Endothelial cell of umbilical vein (primary cell): ENCODE data around the gene ZDHHC7. TPM values are rescaled to one million over a fixed set of nuclear protein-coding genes. Genes with fewer than 3 reads are reported as not detected.

Experiments
- BruUV-seq: library from RNA; stranded (reverse); fragments of 400-500 nt; replicated peaks from 2 replicates; lab custom pipeline; 2021; lab: Mats Ljungman, UMichigan
- CTCF ChIA-PET: fragments of 300-600, 350-600 bp; sonication (Branson Sonifier 250); formaldehyde crosslinking; loops from one replicate; lab custom pipeline; 2021; ENCODE audit warnings: antibody characterized with exemption, inconsistent platforms; lab: Charles Lee
- POLR2A ChIA-PET: fragments of 300-600, 350-600 bp; sonication (Branson Sonifier 250); formaldehyde crosslinking; loops from one replicate; lab custom pipeline; 2021; ENCODE audit warnings: antibody characterized with exemption, inconsistent platforms; lab: Charles Lee
- DNase-seq: peaks from one replicate; pipeline ENCODE4 v3.0.0-alpha.2; 2011; ENCODE audit warnings: low read depth, low spot score
- FAIRE-seq: peaks from 2 replicates; lab custom pipeline; 2011; peaks lifted over from hg19 to GRCh38; lab: Jason Lieb, UNC
- H2AFZ ChIP-seq: 2 replicates; pipeline ENCODE4 v1.6.0; 2012; ENCODE audit warnings: low read depth, low read length, control low read depth, inconsistent platforms
- H3K27ac ChIP-seq: 2 replicates; pipeline ENCODE4 v1.5.1; 2011; ENCODE audit warnings: low read depth, mild to moderate bottlenecking, control low read depth, low read length, moderate library complexity; ENCODE audit not compliant: insufficient read depth
- H3K27me3 ChIP-seq, 2 experiments: 2 replicates each; pipeline versions ENCODE4 v1.6.0 to v1.6.1; 2011; ENCODE audit warnings: low read length in 2 of 2, mixed read lengths in 1 of 2; ENCODE audit not compliant: control insufficient read depth in 2 of 2, insufficient read depth in 2 of 2
- H3K36me3 ChIP-seq, 2 experiments: 2 replicates in 1 of 2; 3 replicates in 1 of 2; pipeline ENCODE4 v1.5.1; 2011; ENCODE audit warnings: low read length in 2 of 2, mild to moderate bottlenecking in 1 of 2, moderate library complexity in 1 of 2; ENCODE audit not compliant: control insufficient read depth in 2 of 2, insufficient read depth in 2 of 2; ENCODE audit errors: extremely low read depth in 1 of 2
- H3K4me1 ChIP-seq: 3 replicates; pipeline ENCODE4 v1.5.1; 2011; ENCODE audit warnings: mild to moderate bottlenecking, low read length; ENCODE audit not compliant: control insufficient read depth, insufficient read depth; ENCODE audit errors: extremely low read depth
- H3K4me2 ChIP-seq: 2 replicates; pipeline ENCODE4 v1.6.1; 2011; ENCODE audit warnings: low read length, control low read depth, mixed read lengths; ENCODE audit not compliant: insufficient read depth
- H3K4me3 ChIP-seq, 3 experiments: fragments of 200-600 bp in 1 of 3; sonication (generic), shearing (Covaris generic) in 1 of 3; replicated peaks in 1 of 3; 2 replicates each; pipeline ENCODE4 v1.5.1; 2011 to 2016; ENCODE audit warnings: control low read depth in 3 of 3, low read length in 3 of 3, mild to moderate bottlenecking in 2 of 3, inconsistent platforms in 1 of 3, low read depth in 1 of 3, moderate library complexity in 1 of 3; ENCODE audit not compliant: insufficient read depth in 1 of 3
- H3K79me2 ChIP-seq: 2 replicates; pipeline ENCODE4 v1.6.0; 2012; ENCODE audit warnings: low read length, inconsistent platforms; ENCODE audit not compliant: control insufficient read depth, insufficient read depth
- H3K9ac ChIP-seq: replicated peaks from 2 replicates; pipeline ENCODE3; 2011; ENCODE audit warnings: low read length, control low read depth; ENCODE audit not compliant: insufficient read depth; ENCODE audit errors: extremely low read depth
- H3K9me1 ChIP-seq: replicated peaks from 3 replicates; pipeline ENCODE4 v1.6.0; 2011; ENCODE audit warnings: mild to moderate bottlenecking, low read length; ENCODE audit not compliant: control insufficient read depth, insufficient read depth; ENCODE audit errors: extremely low read depth
- H3K9me3 ChIP-seq: replicated peaks from 2 replicates; pipeline ENCODE4 v1.5.1; 2012; ENCODE audit warnings: low read length, inconsistent platforms; ENCODE audit not compliant: control insufficient read depth, insufficient read depth
- H4K20me1 ChIP-seq: replicated peaks from 2 replicates; pipeline ENCODE3; 2011; ENCODE audit warnings: mild to moderate bottlenecking, low read length; ENCODE audit not compliant: control insufficient read depth, insufficient read depth; ENCODE audit errors: extremely low read depth
- EZH2 ChIP-seq: IDR thresholded peaks from 2 replicates; pipeline ENCODE4 v1.6.1; 2012; ENCODE audit warnings: borderline replicate concordance, low read depth, mild to moderate bottlenecking, moderate library complexity, low read length, inconsistent platforms; ENCODE audit not compliant: severe bottlenecking
- FOS ChIP-seq: IDR thresholded peaks from 2 replicates; pipeline ENCODE4 v1.6.1; 2011; ENCODE audit warnings: mild to moderate bottlenecking, low read length, moderate library complexity, borderline replicate concordance; ENCODE audit not compliant: insufficient read depth
- GATA2 ChIP-seq: IDR thresholded peaks from 2 replicates; pipeline ENCODE4 v1.7.0; 2011; ENCODE audit warnings: low read depth, mild to moderate bottlenecking, moderate library complexity, mixed read lengths, low read length; ENCODE audit not compliant: insufficient read length, insufficient read depth
- JUN ChIP-seq: IDR thresholded peaks from 2 replicates; pipeline ENCODE4 v1.6.1; 2011; ENCODE audit warnings: borderline replicate concordance, low read depth; ENCODE audit not compliant: insufficient read length, insufficient read depth
- MYC ChIP-seq: IDR thresholded peaks from one replicate; pipeline ENCODE4 v1.6.1; 2011; ENCODE audit warnings: mild to moderate bottlenecking, low read depth, low read length
- POLR2A ChIP-seq: IDR thresholded peaks from 2 replicates; pipeline ENCODE4 v1.6.1; 2012; ENCODE audit warnings: low read depth, mild to moderate bottlenecking, control low read depth, low read length
- POLR2AphosphoS5 ChIP-seq: IDR thresholded peaks from 2 replicates; pipeline ENCODE4 v1.6.1; 2012; ENCODE audit warnings: low read depth, mild to moderate bottlenecking, control low read depth, low read length, moderate library complexity; ENCODE audit not compliant: insufficient read depth
- dilution Hi-C: fragments of 300-500 bp; cut with MboI; formaldehyde crosslinking; loops from one replicate; pipeline ENCODE4 v1.15.0; 2019; ENCODE audit warnings: low sequenced_read_pairs; ENCODE audit not compliant: extremely low pct_ligation_motif_present
- intact Hi-C: fragments of 100-400 bp; cut with micrococcal nuclease; formaldehyde crosslinking; loops from one replicate; pipeline ENCODE4 v1.10.0; 2022
- polyA plus RNA-seq, 4 experiments: library from polyadenylated mRNA; depleted of rRNA in 3 of 4; stranded (reverse) in 3 of 4; unstranded in 1 of 4; fragments of >200 nt; gene quantifications; 2 replicates each; pipeline versions ENCODE4 v1.2.1 to v1.2.3, GENCODE V29; 2011 to 2012; ENCODE audit warnings: missing spikeins in 1 of 4
- total RNA-seq: library from RNA; stranded (reverse); gene quantifications from 2 replicates; pipeline ENCODE4 v1.2.3, GENCODE V29; 2021
- TF ChIP-seq, protein P1 (sequence below): IDR thresholded peaks from 2 replicates; pipeline ENCODE4 v1.6.1; 2011; ENCODE audit not compliant: insufficient read depth, insufficient read length
- TF ChIP-seq, protein P2 (sequence below), 2 donors: IDR thresholded peaks; 1 replicate in 1 of 2; 2 replicates in 1 of 2; pipeline ENCODE4 v1.5.1; 2011; ENCODE audit warnings: low read length in 2 of 2, mild to moderate bottlenecking in 2 of 2, moderate library complexity in 2 of 2, control low read depth in 1 of 2, inconsistent platforms in 1 of 2, low read depth in 1 of 2; ENCODE audit not compliant: insufficient read depth in 1 of 2; ENCODE audit errors: extremely low read depth in 1 of 2

Gene ZDHHC7
- total and polyA plus RNA-seq, 2 donors (not counting 3 experiments of a cell fraction or from before 2014, with no cell fraction given) = 44.1 to 46.2 TPM

DNA sequence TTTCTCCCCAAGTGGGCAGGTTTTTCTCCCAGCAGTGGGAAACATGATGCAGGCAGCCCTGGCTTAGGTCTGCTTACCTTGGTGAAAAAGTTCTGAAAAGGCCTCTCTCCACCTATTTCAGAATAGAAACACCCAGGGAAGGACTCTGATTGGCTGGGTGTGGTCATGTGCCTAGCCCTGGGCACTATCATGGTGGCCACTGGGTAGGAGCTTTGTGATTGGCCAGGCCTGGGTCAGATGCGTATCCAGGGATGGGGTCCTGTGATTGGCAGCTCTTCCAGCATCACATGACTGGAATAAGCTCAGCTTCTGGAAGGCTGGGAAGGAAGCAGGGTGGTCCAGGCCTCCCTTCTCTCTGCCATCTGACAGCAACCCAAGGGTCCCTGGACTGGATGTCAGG lies 53.5 kb downstream of the ZDHHC7 start:
- H3K9me3 ChIP-seq = no peaks in the 10 kb centered on the region
- no peak overlapping the region for H2AFZ ChIP-seq
- no peaks in the 10 kb centered on the region for H4K20me1 ChIP-seq
- TF ChIP-seq POLR2AphosphoS5 (no peak), MYC (no peak), FOS (no peak)
- ChIA-PET CTCF (interaction anchor here (0.7 to 2.0 kb wide), 3 partner anchors 13 to 336 kb away, joined by 3 to 7 read pairs (median 6); no protein-coding TSS in a partner anchor), POLR2A (no interaction called here)
- no peaks in the 10 kb centered on the region for H3K79me2 ChIP-seq
- H3K27ac ChIP-seq = no peak overlapping the region
- DNase-seq = no peak
- no peaks in the 10 kb centered on the region for H3K4me1 ChIP-seq
- H3K27me3 ChIP-seq = peaks cover 0 to 2% of the 10 kb centered on the region in 2 experiments
- H3K36me3 ChIP-seq = no peaks in the 10 kb centered on the region
- no TSS peak for BruUV-seq
- H3K9ac ChIP-seq = no peak overlapping the region
- dilution Hi-C loops (loop anchor here (25.0 kb wide), 1 partner anchor 195 kb away; no protein-coding TSS in a partner anchor), intact Hi-C loops (loop anchor here (10.0 kb wide), 1 partner anchor 443 kb away; no protein-coding TSS in a partner anchor)
- FAIRE-seq = no peak
- no peak overlapping the region for H3K4me2 ChIP-seq
- no peaks in the 10 kb centered on the region for H3K9me1 ChIP-seq
- H3K4me3 ChIP-seq = no peak overlapping the region

DNA sequence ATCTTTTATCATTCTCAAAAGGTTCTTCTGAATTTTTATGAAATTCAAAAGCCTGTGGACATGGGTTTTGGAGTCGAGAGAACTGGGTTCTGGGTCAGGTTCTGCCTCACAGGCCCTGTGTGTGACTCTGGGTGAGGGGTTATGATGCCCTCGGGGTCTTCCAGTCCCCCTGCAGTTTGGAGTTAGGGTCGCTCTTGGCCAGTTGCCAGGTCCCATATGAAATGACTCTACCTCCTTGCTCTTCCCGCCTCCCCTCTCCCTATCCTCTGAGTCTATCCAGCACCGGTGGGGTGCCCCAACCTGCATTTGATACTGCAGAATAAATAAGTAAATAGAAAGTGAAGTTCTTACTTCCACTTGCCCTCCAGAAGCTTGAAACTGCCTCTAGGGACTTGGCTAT lies 54.1 kb downstream of the ZDHHC7 start:
- intact Hi-C loops (loop anchor here (10.0 kb wide), 1 partner anchor 442 kb away; no protein-coding TSS in a partner anchor), dilution Hi-C loops (loop anchor here (25.0 kb wide), 1 partner anchor 195 kb away; no protein-coding TSS in a partner anchor)
- POLR2A ChIA-PET = no interaction called here
- TF ChIP-seq JUN (no peak), FOS (no peak), POLR2AphosphoS5 (no peak), MYC (no peak), GATA2 (no peak), POLR2A (no peak), EZH2 (no peak)
- TF ChIP-seq, protein P1, sequence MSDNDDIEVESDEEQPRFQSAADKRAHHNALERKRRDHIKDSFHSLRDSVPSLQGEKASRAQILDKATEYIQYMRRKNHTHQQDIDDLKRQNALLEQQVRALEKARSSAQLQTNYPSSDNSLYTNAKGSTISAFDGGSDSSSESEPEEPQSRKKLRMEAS = no peak
- TF ChIP-seq, protein P2, sequence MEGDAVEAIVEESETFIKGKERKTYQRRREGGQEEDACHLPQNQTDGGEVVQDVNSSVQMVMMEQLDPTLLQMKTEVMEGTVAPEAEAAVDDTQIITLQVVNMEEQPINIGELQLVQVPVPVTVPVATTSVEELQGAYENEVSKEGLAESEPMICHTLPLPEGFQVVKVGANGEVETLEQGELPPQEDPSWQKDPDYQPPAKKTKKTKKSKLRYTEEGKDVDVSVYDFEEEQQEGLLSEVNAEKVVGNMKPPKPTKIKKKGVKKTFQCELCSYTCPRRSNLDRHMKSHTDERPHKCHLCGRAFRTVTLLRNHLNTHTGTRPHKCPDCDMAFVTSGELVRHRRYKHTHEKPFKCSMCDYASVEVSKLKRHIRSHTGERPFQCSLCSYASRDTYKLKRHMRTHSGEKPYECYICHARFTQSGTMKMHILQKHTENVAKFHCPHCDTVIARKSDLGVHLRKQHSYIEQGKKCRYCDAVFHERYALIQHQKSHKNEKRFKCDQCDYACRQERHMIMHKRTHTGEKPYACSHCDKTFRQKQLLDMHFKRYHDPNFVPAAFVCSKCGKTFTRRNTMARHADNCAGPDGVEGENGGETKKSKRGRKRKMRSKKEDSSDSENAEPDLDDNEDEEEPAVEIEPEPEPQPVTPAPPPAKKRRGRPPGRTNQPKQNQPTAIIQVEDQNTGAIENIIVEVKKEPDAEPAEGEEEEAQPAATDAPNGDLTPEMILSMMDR (IDR thresholded peaks at IDR 0.05; ENCODE audit: extremely low read depth in 1 of 2, insufficient read depth in 1 of 2, low read depth in 1 of 2, low read length in 2 of 2) = no peak
- H4K20me1 ChIP-seq = no peaks in the 10 kb centered on the region
- no peaks in the 10 kb centered on the region for H3K9me3 ChIP-seq
- no peak overlapping the region for H3K4me2 ChIP-seq
- FAIRE-seq = no peak
- no peak for DNase-seq
- no peaks in the 10 kb centered on the region for H3K79me2 ChIP-seq
- no peaks in the 10 kb centered on the region for H3K36me3 ChIP-seq
- CTCF ChIA-PET = interaction anchor here (0.7 to 2.0 kb wide), 3 partner anchors 14 to 335 kb away, joined by 3 to 7 read pairs (median 6); no protein-coding TSS in a partner anchor
- H3K4me1 ChIP-seq = no peaks in the 10 kb centered on the region
- no peak overlapping the region for H3K9ac ChIP-seq
- H2AFZ ChIP-seq = no peak overlapping the region
- no TSS peak for BruUV-seq
- no peak overlapping the region for H3K27ac ChIP-seq
- H3K27me3 ChIP-seq = peaks cover 0 to 2% of the 10 kb centered on the region in 2 experiments
- no peaks in the 10 kb centered on the region for H3K9me1 ChIP-seq
- H3K4me3 ChIP-seq = no peak overlapping the region
